Effector CD4-positive, alpha-beta T cell (primary cell): ENCODE data around the gene PGM2.
"Not testable (repeated sequence)": the region's sequence is repeated elsewhere in the genome, so short reads cannot be mapped to it uniquely, and the experiment has no call there.

Source experiments
- DNase-seq: peaks from one replicate; pipeline ENCODE4 v3.0.0-alpha.2; 2020
- total RNA-seq: gene quantifications from one replicate; lab custom pipeline; 2026; lab: John Stamatoyannopoulos, UW

The PGM2 gene
- total RNA-seq = 28.5 reads per million, percentile 55 among the genes with 10 or more reads in this experiment

- DNase-seq = peak; percentile 88
Measured at GRCh38 chr4:37826295-37827029, at the start of gene PGM2. PGM2 (plus strand) TSS chr4:37826686; CDS start chr4:37826733, 47 bp downstream.

- no peak for DNase-seq
Measured at GRCh38 chr4:37779896-37780295, 46.6 kb upstream of the PGM2 start.

GRCh38 chr4:37780444-37781130 is 45.9 kb upstream of the PGM2 start:
- DNase-seq = peak; percentile 24

GRCh38 chr4:37781131-37781455 is 45.4 kb upstream of the PGM2 start:
- DNase-seq = no peak

- not testable (repeated sequence) for DNase-seq
Measured at GRCh38 chr4:37786267-37786666, 40.2 kb upstream of the PGM2 start.

GRCh38 chr4:37787883-37788460 is 38.5 kb upstream of the PGM2 start:
- DNase-seq = not testable (repeated sequence)

- no peak for DNase-seq
Measured at GRCh38 chr4:37788819-37789218, 37.7 kb upstream of the PGM2 start.

GRCh38 chr4:37792241-37792640 is 34.2 kb upstream of the PGM2 start:
- DNase-seq = no peak

- DNase-seq = no peak
Measured at GRCh38 chr4:37793562-37793961, 32.9 kb upstream of the PGM2 start.

GRCh38 chr4:37794056-37794455 is 32.4 kb upstream of the PGM2 start:
- no peak for DNase-seq

GRCh38 chr4:37795581-37796195 is 30.8 kb upstream of the PGM2 start:
- DNase-seq = no peak

GRCh38 chr4:37797374-37797773 is 29.1 kb upstream of the PGM2 start:
- DNase-seq = no peak

GRCh38 chr4:37797923-37798322 is 28.6 kb upstream of the PGM2 start:
- DNase-seq = no peak

- no peak for DNase-seq
Measured at GRCh38 chr4:37798616-37799015, 27.9 kb upstream of the PGM2 start.

GRCh38 chr4:37799941-37800554 is 26.4 kb upstream of the PGM2 start:
- no peak for DNase-seq

- DNase-seq = no peak
Measured at GRCh38 chr4:37802068-37802666, 24.3 kb upstream of the PGM2 start.

- DNase-seq = no peak
Measured at GRCh38 chr4:37803348-37803973, 23.0 kb upstream of the PGM2 start.

- DNase-seq = no peak
Measured at GRCh38 chr4:37805091-37805490, 21.4 kb upstream of the PGM2 start.

GRCh38 chr4:37812713-37813112 is 13.8 kb upstream of the PGM2 start:
- no peak for DNase-seq

GRCh38 chr4:37815591-37815990 is 10.9 kb upstream of the PGM2 start:
- DNase-seq = no peak

GRCh38 chr4:37816006-37816405 is 10.5 kb upstream of the PGM2 start:
- DNase-seq = no peak

- no peak for DNase-seq
Measured at GRCh38 chr4:37816719-37817118, 9.8 kb upstream of the PGM2 start.
